ENCODE data around the gene NKRF. TPM values are rescaled to one million over a fixed set of nuclear protein-coding genes. Genes with fewer than 3 reads are reported as not detected.
A peak's percentile ranks its signal among the peaks of the same experiment; 100 is the strongest.

The NKRF gene
- total and polyA plus RNA-seq, 9 of the 15 experiments (the other 6 are each of a cell fraction or from before 2014, with no cell fraction given) = 8.9 to 31.9 (median 19.0) TPM

DNA sequence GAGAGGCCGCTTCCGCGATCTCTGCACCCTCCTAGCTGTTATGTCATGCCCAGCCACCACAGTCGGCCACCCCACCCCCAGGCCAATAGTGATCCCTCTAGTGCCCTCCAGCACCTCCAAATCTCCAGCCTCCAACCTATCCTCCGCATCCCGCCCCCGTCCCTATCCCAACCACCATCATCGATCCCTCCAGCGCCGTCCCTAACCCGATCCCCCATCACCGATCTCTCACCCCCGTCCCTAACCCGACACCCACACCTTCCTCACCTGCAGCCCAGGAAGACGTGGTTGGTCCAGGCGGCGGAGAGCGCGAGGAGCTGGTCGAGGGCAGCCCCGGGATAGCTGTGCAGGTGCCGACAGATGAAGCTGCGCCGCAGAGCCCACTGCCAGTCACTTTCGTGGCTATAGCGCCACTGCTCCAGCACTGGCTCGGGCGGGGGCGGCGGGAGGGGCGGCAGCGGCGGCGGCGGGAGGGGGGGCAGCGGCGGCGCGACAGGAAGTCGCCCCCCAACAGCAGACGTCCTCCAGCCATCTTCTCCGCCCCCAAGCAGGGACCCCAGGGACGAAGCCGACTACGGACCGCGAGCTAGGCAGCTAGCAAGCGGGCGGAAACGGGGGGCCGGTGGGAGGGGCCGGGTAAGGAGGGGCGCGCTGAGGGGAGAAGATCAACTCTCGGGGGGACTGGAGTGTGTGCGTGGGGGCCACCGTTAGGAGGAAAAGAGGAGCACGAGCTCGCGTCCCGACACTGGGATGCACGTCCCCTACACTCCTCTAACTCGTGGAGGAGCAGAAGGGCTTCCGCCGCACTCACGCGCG lies 552 bp downstream of the NKRF start (continued):
- TF ChIP-seq, protein P1, sequence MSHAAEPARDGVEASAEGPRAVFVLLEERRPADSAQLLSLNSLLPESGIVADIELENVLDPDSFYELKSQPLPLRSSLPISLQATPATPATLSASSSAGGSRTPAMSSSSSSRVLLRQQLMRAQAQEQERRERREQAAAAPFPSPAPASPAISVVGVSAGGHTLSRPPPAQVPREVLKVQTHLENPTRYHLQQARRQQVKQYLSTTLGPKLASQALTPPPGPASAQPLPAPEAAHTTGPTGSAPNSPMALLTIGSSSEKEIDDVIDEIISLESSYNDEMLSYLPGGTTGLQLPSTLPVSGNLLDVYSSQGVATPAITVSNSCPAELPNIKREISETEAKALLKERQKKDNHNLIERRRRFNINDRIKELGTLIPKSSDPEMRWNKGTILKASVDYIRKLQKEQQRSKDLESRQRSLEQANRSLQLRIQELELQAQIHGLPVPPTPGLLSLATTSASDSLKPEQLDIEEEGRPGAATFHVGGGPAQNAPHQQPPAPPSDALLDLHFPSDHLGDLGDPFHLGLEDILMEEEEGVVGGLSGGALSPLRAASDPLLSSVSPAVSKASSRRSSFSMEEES (CRISPR knock-in tag; IDR thresholded peaks at IDR 0.05) = no peak
- TF ChIP-seq HDGF (IDR thresholded peaks at IDR 0.05) (no peak), ZNF764 (CRISPR knock-in tag; IDR thresholded peaks at IDR 0.05; ENCODE audit: low read depth) (no peak), FOXA3 (CRISPR knock-in tag; conservative IDR thresholded peaks at IDR 0.05 in 1 of 2, IDR thresholded peaks at IDR 0.05 in 1 of 2) (no peak), FOXP1 (CRISPR knock-in tag; IDR thresholded peaks at IDR 0.05) (0 out of 2 replicates have a peak, but pooled peaks have one; percentile 58), SIN3A (IDR thresholded peaks at IDR 0.05; ENCODE audit: borderline replicate concordance in 2 of 2, control insufficient read depth in 1 of 2, low read depth in 2 of 2, low read length in 2 of 2) (no peak), KLF1 (tag; IDR thresholded peaks at IDR 0.05) (no peak), CC2D1A (IDR thresholded peaks at IDR 0.05) (0 out of 2 replicates have a peak, but pooled peaks have one; percentile 11), NFIC (IDR thresholded peaks at IDR 0.05) (no peak), SMAD1 (IDR thresholded peaks at IDR 0.05; ENCODE audit: low read depth, low read length, partially characterized antibody) (no peak), CBFA2T2 (conservative IDR thresholded peaks at IDR 0.05) (no peak), CHCHD3 (CRISPR knock-in tag; IDR thresholded peaks at IDR 0.05) (no peak)
- TF ChIP-seq, protein P2, sequence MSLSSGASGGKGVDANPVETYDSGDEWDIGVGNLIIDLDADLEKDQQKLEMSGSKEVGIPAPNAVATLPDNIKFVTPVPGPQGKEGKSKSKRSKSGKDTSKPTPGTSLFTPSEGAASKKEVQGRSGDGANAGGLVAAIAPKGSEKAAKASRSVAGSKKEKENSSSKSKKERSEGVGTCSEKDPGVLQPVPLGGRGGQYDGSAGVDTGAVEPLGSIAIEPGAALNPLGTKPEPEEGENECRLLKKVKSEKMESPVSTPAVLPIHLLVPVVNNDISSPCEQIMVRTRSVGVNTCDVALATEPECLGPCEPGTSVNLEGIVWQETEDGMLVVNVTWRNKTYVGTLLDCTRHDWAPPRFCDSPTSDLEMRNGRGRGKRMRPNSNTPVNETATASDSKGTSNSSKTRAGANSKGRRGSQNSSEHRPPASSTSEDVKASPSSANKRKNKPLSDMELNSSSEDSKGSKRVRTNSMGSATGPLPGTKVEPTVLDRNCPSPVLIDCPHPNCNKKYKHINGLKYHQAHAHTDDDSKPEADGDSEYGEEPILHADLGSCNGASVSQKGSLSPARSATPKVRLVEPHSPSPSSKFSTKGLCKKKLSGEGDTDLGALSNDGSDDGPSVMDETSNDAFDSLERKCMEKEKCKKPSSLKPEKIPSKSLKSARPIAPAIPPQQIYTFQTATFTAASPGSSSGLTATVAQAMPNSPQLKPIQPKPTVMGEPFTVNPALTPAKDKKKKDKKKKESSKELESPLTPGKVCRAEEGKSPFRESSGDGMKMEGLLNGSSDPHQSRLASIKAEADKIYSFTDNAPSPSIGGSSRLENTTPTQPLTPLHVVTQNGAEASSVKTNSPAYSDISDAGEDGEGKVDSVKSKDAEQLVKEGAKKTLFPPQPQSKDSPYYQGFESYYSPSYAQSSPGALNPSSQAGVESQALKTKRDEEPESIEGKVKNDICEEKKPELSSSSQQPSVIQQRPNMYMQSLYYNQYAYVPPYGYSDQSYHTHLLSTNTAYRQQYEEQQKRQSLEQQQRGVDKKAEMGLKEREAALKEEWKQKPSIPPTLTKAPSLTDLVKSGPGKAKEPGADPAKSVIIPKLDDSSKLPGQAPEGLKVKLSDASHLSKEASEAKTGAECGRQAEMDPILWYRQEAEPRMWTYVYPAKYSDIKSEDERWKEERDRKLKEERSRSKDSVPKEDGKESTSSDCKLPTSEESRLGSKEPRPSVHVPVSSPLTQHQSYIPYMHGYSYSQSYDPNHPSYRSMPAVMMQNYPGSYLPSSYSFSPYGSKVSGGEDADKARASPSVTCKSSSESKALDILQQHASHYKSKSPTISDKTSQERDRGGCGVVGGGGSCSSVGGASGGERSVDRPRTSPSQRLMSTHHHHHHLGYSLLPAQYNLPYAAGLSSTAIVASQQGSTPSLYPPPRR (CRISPR knock-in tag; IDR thresholded peaks at IDR 0.05; ENCODE audit: borderline replicate concordance) = no peak
- TF ChIP-seq, protein P3, sequence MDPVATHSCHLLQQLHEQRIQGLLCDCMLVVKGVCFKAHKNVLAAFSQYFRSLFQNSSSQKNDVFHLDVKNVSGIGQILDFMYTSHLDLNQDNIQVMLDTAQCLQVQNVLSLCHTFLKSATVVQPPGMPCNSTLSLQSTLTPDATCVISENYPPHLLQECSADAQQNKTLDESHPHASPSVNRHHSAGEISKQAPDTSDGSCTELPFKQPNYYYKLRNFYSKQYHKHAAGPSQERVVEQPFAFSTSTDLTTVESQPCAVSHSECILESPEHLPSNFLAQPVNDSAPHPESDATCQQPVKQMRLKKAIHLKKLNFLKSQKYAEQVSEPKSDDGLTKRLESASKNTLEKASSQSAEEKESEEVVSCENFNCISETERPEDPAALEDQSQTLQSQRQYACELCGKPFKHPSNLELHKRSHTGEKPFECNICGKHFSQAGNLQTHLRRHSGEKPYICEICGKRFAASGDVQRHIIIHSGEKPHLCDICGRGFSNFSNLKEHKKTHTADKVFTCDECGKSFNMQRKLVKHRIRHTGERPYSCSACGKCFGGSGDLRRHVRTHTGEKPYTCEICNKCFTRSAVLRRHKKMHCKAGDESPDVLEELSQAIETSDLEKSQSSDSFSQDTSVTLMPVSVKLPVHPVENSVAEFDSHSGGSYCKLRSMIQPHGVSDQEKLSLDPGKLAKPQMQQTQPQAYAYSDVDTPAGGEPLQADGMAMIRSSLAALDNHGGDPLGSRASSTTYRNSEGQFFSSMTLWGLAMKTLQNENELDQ (CRISPR knock-in tag; IDR thresholded peaks at IDR 0.05; ENCODE audit: borderline replicate concordance) = no peak
- TF ChIP-seq, protein P4, sequence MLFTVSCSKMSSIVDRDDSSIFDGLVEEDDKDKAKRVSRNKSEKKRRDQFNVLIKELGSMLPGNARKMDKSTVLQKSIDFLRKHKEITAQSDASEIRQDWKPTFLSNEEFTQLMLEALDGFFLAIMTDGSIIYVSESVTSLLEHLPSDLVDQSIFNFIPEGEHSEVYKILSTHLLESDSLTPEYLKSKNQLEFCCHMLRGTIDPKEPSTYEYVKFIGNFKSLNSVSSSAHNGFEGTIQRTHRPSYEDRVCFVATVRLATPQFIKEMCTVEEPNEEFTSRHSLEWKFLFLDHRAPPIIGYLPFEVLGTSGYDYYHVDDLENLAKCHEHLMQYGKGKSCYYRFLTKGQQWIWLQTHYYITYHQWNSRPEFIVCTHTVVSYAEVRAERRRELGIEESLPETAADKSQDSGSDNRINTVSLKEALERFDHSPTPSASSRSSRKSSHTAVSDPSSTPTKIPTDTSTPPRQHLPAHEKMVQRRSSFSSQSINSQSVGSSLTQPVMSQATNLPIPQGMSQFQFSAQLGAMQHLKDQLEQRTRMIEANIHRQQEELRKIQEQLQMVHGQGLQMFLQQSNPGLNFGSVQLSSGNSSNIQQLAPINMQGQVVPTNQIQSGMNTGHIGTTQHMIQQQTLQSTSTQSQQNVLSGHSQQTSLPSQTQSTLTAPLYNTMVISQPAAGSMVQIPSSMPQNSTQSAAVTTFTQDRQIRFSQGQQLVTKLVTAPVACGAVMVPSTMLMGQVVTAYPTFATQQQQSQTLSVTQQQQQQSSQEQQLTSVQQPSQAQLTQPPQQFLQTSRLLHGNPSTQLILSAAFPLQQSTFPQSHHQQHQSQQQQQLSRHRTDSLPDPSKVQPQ (CRISPR knock-in tag; IDR thresholded peaks at IDR 0.05; ENCODE audit: borderline replicate concordance) = no peak
